ENCODE measurements around the gene TPM1. TPM values are rescaled to one million over a fixed set of nuclear protein-coding genes. Genes with fewer than 3 reads are reported as not detected.

The TPM1 gene
- total and polyA plus RNA-seq, 10 of the 15 experiments (the other 5 are each of a cell fraction or from before 2014, with no cell fraction given): 0.43 to 10.0 (median 2.4) TPM

- TF ChIP-seq PBX3 (IDR thresholded peaks at IDR 0.05; ENCODE audit: insufficient replicate concordance, low read depth, low read length) (no peak), PAX8 (IDR thresholded peaks at IDR 0.05) (no peak), CBX5 (IDR thresholded peaks at IDR 0.05; ENCODE audit: low read depth) (0 out of 2 replicates have a peak, but pooled peaks have one; percentile 52), ZZZ3 (IDR thresholded peaks at IDR 0.05; ENCODE audit: control insufficient read depth, insufficient read length, low read depth) (no peak), DPF2 (IDR thresholded peaks at IDR 0.05) (peak; percentile 81), RELA (IDR thresholded peaks at IDR 0.05; ENCODE audit: borderline replicate concordance, partially characterized antibody) (peak; percentile 72), NR2C2 (IDR thresholded peaks at IDR 0.05; ENCODE audit: borderline replicate concordance, control insufficient read depth, insufficient read length, low read depth) (no peak), KAT2A (conservative IDR thresholded peaks at IDR 0.05; ENCODE audit: control insufficient read depth, low read depth, low read length) (no peak), BACH1 (IDR thresholded peaks at IDR 0.05; ENCODE audit: borderline replicate concordance) (peak; percentile 68; the same call in 1 of the 2 replicates), SMARCA5 (IDR thresholded peaks at IDR 0.05) (peak; percentile 96), NR2F1 (conservative IDR thresholded peaks at IDR 0.05) (peak; percentile 73), FOXK2 (IDR thresholded peaks at IDR 0.05) (no peak), RBBP5 (conservative IDR thresholded peaks at IDR 0.05) (no peak), ZNF274 (IDR thresholded peaks at IDR 0.05; ENCODE audit: insufficient read depth, insufficient read length) (no peak), RAD51 (IDR thresholded peaks at IDR 0.05) (no peak), POLR2AphosphoS5 (IDR thresholded peaks at IDR 0.05; ENCODE audit: low read length) (no peak), SUZ12 (IDR thresholded peaks at IDR 0.05; ENCODE audit: unreplicated experiment) (no peak), IRF5 (IDR thresholded peaks at IDR 0.05; ENCODE audit: borderline replicate concordance) (no peak), HSF1 (IDR thresholded peaks at IDR 0.05; ENCODE audit: low read depth, low read length) (no peak), KDM1A (IDR thresholded peaks at IDR 0.05; ENCODE audit: borderline replicate concordance) (no peak), ZSCAN29 (IDR thresholded peaks at IDR 0.05) (0 out of 2 replicates have a peak, but pooled peaks have one; percentile 26), CREM (IDR thresholded peaks at IDR 0.05; ENCODE audit: low read depth) (peak; percentile 20; the same call in 1 of the 2 replicates), IRF3 (IDR thresholded peaks at IDR 0.05) (no peak), ZNF217 (IDR thresholded peaks at IDR 0.05) (peak; percentile 91), RB1 (IDR thresholded peaks at IDR 0.05; ENCODE audit: borderline replicate concordance) (peak; percentile 95), LARP7 (IDR thresholded peaks at IDR 0.05) (peak; percentile 94), MAX (IDR thresholded peaks at IDR 0.05; ENCODE audit: low read depth, low read length) (no peak), BMI1 (IDR thresholded peaks at IDR 0.05; ENCODE audit: borderline replicate concordance) (no peak), RUNX3 (IDR thresholded peaks at IDR 0.05; ENCODE audit: low read length) (peak; percentile 90)
These were observed 5.7 kb downstream of the TPM1 start (continued) for GRCh38 chr15:63048115-63048775.

Measured in GM12878 (cell line).